Measurements from ENCODE around the gene PPIP5K2.
A peak's percentile ranks its signal among the peaks of the same experiment; 100 is the strongest.

PPIP5K2 gene

DNA sequence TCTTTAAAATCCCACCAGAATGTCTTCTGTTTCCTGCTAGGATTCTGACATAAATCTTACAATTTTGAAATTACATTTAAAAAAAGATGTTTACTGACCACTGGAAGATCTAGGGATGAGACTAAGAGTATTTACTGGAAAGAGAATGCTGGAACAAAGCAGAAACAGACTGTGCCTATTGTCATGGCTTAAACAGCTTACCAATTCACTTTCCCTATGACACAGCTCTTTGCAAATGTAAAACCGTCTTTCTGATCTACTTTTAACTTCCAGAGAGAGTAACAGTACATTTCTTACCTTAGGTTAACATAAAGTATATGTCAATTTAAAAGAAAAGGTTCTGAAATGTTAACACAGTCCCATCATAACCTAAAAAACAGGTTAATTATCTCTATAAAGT lies 10.8 kb upstream of the PPIP5K2 start:
- TF ChIP-seq, protein P1, sequence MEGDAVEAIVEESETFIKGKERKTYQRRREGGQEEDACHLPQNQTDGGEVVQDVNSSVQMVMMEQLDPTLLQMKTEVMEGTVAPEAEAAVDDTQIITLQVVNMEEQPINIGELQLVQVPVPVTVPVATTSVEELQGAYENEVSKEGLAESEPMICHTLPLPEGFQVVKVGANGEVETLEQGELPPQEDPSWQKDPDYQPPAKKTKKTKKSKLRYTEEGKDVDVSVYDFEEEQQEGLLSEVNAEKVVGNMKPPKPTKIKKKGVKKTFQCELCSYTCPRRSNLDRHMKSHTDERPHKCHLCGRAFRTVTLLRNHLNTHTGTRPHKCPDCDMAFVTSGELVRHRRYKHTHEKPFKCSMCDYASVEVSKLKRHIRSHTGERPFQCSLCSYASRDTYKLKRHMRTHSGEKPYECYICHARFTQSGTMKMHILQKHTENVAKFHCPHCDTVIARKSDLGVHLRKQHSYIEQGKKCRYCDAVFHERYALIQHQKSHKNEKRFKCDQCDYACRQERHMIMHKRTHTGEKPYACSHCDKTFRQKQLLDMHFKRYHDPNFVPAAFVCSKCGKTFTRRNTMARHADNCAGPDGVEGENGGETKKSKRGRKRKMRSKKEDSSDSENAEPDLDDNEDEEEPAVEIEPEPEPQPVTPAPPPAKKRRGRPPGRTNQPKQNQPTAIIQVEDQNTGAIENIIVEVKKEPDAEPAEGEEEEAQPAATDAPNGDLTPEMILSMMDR (IDR thresholded peaks at IDR 0.05; ENCODE audit: low read depth, low read length, missing control alignments): no peak
- DNase-seq (ENCODE audit: low read depth): no peak
- no peak overlapping the region for H3K4me3 ChIP-seq (ENCODE audit: low read depth, low read length)

DNA sequence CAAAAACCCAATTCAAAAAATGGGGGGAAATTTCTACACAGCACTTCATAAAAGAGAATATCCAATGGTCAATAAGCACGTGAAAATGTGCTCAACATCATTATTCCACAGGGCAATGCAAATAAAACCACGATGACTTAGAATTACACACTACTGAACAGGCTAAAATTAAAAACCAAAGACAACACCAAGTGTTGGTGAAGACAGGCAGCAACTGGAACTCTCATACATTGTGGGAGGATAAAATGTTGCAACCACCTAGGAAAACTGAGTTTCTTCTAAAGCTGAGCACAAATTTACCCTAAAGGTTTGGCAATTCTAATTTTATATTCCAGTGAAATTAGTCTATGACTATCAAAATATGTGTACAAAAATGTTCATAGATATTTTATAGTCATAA lies 9.7 kb upstream of the PPIP5K2 start:
- TF ChIP-seq, protein P1 (IDR thresholded peaks at IDR 0.05; ENCODE audit: low read depth, low read length, missing control alignments): no peak
- DNase-seq (ENCODE audit: low read depth): no peak
- no peak overlapping the region for H3K4me3 ChIP-seq (ENCODE audit: low read depth, low read length)

DNA sequence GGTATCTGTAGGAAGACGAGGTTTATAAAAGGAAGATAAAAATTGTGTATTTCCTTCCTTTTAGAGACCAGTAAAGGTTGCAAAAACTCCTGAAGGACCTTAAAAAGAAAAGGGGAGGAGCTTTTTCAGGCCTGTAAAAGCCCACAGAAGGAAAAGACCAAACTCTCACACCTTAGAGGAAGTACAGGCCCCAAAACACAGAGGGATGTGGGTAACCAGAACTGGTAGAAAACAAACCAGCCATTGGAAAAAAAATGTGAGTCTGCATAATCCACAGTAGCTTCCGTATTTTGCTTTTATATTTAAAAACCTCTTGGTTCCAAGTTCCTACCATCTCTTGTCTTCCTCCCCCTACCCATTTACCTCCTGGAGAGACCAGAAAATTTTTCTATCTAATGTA lies 8.6 kb upstream of the PPIP5K2 start:
- DNase-seq (ENCODE audit: low read depth): no peak
- TF ChIP-seq, protein P1 (IDR thresholded peaks at IDR 0.05; ENCODE audit: low read depth, low read length, missing control alignments): no peak
- H3K4me3 ChIP-seq (ENCODE audit: low read depth, low read length): no peak overlapping the region

DNA sequence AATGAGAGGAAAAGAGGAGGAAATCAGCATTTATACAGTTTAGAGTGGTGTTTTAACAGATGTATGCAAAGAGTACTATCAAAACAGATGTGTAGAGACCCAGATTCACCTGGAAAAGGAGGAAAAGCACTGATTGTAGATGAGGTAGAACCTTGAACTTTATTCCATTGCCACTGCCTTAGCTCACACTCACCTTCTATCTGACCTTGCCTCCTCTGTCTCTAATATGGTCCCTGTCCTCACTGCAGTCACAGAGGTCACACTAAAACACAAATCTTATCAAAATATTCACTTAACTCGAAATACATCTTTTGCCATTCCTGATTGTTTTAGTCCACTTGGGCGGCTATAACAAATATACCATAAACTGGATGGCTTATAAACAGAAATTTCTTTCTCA lies 7.2 kb upstream of the PPIP5K2 start:
- TF ChIP-seq, protein P1 (IDR thresholded peaks at IDR 0.05; ENCODE audit: low read depth, low read length, missing control alignments): no peak
- no peak for DNase-seq (ENCODE audit: low read depth)
- H3K4me3 ChIP-seq (ENCODE audit: low read depth, low read length): no peak overlapping the region

DNA sequence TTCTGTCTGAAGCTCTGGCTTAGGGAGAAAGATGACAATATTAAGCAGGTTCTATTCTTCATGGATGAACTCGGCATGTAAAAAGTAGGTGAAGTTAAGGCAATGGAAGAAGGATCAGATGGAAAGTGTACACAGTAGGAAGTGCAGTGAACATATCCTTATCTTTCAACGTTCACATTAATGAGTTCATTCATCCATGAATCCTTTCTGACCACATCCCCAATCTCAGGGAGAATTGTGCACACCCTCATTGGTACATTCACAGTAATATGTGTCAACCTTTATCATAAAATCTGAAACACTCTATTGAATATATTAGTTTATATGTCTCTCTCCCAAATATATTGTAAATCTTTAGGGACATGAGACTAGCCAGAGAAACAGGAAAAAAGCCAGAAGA lies 5.7 kb upstream of the PPIP5K2 start:
- DNase-seq (ENCODE audit: low read depth): no peak
- no peak overlapping the region for H3K4me3 ChIP-seq (ENCODE audit: low read depth, low read length)

DNA sequence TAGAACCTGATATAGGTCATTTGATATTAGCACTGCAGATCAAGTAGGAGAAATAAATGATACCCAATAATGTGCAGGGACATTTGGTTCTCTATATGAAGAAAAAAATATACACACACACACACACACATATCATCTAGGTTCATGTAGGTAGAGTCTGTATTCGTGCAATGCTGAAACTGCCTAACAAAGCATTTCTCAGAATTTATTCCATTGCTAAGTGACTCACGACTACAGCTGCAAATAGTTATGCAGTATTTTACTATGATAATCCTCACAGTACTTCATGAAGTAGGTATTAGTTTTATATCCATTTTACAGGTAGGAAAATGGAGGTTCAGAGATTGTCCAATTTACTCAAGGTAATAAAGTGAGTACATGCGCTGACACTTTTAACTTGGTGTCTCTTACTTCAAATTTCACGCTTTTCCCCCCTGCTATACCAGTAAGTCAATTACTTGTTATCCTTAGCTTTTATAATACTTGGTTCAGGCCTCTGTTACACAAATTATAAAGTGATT lies 2.6 kb upstream of the PPIP5K2 start:
- DNase-seq (ENCODE audit: low read depth): no peak
- H3K4me3 ChIP-seq (ENCODE audit: low read depth, low read length): no peak overlapping the region
- TF ChIP-seq, protein P1 (IDR thresholded peaks at IDR 0.05; ENCODE audit: low read depth, low read length, missing control alignments): no peak

More for the DNA sequence above, 5.7 kb upstream of the PPIP5K2 start:
- TF ChIP-seq, protein P1 (IDR thresholded peaks at IDR 0.05; ENCODE audit: low read depth, low read length, missing control alignments): no peak

DNA sequence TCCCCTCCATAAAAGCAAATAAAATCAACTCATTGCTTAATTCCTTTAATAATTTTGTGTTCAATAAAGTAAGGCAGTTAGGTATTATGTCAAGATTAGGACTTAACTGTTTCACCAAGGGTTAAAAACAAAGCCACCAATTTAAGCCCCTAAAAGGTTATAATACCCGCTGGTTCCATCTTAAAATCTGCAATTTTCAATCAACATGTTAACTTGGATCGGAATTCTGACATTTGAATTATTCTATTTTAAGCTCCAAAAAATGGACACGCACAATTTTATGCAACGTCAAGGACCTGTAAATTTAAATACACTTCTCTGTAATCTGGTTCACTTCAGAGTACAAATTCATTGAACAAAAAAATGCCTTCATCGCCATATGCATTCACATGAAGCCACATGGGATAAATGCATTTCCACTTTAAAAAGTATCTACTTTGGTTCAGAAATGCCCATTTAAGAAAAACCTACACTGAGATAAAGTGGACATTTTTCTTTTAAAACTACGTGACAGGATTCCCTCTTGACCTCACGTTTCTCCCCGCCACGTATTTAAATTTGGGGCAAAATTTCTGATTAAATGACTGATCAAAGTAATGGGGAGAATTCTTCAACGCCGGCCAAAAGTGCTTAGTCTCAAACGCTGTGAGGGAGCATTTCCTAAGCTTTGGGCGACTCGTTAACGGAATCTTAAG lies 884 bp upstream of the PPIP5K2 start:
- DNase-seq (ENCODE audit: low read depth): no peak
- H3K4me3 ChIP-seq (ENCODE audit: low read depth, low read length): peak overlapping the region; percentile 66
- TF ChIP-seq, protein P1 (IDR thresholded peaks at IDR 0.05; ENCODE audit: low read depth, low read length, missing control alignments): no peak

Measured in GM12864 (cell line).